Hematopoietic multipotent progenitor cell treated with erythropoietin and hydrocortisone succinate and interleukin-3 and kit ligand, for 4 days (in vitro differentiated cells): ENCODE measurements around the gene ATG9A.
A peak's percentile ranks its signal among the peaks of the same experiment; 100 is the strongest.

Experiments used
- DNase-seq: peaks from one replicate; pipeline ENCODE4 v3.0.0-alpha.2; 2015

Gene ATG9A

DNA sequence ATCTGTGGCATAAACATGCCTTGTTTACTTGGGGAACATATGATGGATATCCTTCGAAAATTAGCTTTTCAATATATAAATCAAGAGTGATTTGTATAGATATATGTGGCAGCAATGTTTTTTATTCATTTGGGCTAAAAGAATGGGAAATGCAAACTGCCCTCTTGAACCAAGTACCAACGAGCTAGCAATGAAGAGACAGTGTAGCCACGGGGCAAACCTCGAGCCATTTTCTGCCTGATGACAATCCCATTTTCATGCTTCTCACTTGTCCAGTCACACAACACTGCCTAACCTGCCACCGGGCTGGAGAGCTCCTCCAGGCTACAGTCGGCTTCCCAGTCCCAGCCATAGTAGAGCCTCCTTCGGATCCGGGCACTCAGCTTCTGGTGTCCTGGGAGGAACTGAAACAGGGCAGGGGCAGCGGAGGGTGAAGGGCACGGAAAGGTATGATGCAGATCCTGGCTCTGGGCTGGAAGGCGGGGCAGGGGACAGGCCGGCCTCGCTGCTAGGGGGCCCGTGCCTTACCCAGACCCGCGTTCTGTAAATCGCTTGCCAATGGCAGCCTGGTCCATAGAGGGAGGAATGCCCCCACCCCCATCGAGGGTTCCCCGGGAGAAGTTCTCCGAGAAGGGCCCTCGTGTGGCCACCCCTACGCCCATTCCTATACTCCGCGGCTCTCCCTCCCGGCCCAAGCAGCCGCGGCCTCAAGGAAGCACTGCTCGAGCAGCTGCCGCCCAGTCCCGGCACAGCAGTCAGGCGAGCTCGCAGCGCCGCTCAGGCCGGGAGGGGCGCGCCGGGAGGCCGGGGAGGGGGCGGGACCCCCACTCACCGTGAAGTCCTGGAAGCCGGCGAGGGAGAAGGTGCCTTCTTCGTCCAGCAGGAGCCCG lies 53.3 kb downstream of the ATG9A start:
- peak; percentile 61 for DNase-seq

DNA sequence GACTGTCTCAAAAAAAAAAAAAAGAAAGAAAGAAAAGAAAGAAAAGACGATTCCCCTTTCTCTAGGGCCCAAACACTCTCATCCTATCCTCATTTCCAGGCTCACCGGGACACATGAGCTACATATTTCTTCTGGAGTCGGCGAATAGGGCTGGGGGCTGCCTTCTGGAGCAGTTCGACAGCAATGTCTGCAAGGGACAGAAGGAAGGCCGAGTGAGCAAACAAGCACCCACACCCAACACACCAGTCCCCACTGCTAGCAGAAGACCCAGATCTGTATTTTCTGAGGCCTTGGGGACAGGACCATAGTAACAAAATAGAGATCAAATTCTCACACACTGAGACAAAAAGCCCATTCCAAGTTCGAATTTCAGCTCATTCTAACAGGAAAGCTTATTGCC lies 54.0 kb downstream of the ATG9A start:
- no peak for DNase-seq

DNA sequence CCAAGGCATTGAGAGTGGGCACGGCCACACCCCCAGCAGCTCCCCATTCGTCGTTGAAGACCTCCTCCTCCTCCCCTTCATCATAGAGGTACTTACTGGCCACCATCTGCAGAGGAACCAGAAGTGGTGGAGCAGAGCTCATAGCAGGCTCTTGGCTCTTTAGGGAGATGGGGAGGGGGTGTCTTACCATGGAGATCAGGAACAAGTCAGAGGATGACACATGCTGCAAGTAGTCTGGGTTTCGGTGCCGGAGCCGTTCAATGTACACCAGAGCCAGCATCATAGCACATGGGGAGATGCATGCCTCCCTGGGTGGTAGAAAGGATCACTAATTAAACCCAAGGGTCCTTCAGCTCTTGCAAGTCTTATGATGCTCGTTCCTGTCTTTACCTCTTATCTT lies 54.6 kb downstream of the ATG9A start:
- DNase-seq: no peak

DNA sequence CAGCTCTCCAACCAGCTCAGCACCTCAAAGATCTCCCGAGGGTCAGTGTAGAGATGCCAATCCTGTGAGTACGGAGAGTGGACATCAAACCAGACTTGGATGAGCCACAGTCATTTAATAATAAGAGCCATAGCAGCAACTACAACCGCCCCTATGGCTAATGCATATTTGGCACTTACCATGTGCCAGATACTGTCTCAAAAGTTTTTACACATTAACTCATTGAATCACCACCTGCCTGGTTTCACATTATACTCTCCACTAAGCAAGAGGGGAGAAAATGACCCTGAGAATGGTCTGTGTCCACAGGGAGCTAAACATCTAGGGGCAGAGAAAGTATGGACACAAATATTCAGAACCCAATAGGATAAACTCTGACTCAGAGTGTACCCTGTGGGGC lies 55.3 kb downstream of the ATG9A start:
- DNase-seq: no peak

DNA sequence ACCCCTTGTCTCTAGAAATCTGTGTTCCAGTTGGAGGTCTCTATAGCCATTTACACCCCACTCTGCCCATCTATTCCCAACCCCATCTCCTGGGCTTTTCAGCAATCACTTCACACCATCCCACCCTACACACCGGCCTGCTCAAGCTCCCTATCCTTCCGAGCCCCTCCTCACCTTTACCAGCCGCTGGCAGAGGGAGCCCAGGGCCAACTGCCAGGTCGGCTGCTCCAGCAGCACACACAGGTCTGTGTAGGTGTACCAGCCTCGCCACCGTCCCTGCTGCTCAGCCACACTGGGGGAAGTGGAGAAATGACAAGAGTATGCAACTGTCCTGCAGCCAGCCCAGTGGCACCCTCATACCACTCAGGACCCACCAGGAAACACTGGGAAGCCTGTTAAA lies 56.3 kb downstream of the ATG9A start:
- no peak for DNase-seq

DNA sequence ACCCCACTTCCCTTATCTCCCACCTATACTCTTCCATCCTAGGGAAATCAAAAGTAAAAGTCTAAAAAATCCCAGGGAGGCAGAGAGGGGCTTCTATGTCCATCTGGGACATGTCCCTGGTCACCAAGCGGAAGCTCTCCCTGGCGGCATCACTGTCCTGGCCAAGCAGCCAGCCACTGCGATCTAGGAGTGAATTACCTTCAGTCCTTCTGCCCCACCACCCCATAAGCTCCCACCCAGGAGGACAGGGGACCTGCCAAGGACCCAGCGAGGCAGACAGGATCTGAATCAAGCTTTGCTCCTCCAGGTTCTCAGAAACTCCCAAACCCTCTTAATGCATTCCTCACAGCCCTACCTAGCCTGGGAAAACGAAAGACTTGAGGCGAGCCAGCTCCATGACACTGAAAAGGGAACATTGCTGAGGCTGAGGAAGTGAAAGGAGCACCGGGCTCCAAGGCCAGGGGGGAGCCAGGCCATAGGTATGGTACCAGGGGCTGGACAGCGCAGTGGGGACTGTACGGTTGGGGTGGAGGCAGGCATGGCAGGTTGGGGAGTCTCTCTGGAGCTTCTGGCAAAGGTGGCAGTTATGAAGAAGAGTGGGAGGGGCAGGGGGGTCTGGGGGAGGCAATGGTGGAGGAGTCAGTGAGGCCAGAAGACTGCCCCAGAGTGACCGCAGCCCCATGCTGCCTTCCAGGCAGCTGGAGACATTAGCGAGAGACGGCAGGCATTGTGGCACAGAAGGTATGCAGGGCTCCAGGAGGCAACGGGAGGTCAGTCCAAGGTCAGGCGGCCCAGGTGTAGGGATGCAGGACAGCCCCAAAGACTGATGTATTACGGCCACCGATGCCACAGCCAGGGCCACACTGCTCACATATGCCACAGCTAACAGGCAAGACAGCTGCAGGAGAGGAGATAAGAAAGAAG lies 56.9 kb downstream of the ATG9A start:
- peak; percentile 20 for DNase-seq

DNA sequence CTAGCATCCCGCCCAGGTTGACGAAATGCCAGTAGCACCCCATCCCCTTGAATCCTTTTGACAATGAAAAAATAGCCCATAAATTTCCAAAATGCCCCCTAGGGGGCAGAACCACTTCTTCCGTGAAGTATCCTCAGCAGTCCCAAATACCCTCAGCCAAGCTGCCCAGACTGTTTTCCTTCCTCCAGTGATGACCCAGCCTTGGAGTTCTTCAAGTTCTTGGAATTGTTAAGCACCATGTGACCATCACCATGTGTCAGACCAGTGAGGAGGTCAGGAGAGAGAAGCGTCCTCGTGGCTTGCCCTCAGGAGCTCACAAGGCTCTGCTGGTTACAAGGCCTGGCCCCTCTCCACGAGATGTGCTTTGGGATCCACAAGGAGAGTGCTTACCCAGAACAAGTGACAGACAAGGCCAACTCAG lies 58.2 kb downstream of the ATG9A start:
- peak; percentile 71 for DNase-seq

DNA sequence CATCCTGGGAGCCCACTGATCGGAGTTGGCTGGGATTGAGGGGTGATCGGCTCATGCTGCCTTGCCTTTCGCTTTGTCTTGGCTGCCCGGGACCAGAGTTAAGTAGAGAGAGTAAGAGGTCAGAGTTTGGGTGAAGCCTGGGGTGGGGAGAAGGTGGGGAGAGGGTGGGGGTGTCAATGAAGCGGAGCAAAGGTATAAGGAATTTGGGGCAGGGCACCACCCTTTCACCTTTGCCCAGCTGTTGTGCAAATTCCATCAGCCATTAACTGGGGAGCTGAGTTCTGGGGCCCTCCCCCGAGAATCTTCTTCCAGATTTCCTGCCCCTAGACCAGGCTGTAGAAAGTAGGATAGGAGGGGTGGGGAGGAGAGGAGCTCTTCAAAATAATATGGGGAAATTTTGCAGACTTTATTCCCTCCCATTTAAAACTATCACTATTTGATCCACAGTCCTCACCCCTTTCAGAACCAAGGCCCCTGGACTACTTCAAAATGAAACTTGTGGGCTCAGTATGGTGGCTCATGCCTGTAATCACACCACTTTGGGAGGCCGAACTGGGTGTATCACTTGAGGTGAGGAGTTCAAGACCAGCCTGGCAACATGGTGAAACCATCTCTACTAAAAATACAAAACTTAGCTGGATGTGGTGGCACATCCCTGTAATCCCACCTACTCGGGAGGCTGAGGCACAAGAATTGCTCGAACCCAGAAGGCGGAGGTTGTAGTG lies 59.3 kb downstream of the ATG9A start, which contains the start of gene SLC23A3:
TSS of gene SLC23A3 (minus strand) at position 100 of the 725 bp plus-strand sequence. CDS start at position 55, 45 bp downstream.
- DNase-seq: no peak
